Panc1 (cell line): Measurements from ENCODE around the gene COX7B. TPM values are rescaled to one million over a fixed set of nuclear protein-coding genes. Genes with fewer than 3 reads are reported as not detected.
A peak's percentile ranks its signal among the peaks of the same experiment; 100 is the strongest.

Experiments used
- ATAC-seq: fragments of 200-7000 bp; cut with Tn5 transposase; 2 replicates; pipeline ENCODE4 v1.9.1; 2020; ENCODE audit warnings: mild to moderate bottlenecking, moderate library complexity
- BruUV-seq: library from RNA; stranded (reverse); fragments of 400-500 nt; replicated peaks from 2 replicates; lab custom pipeline; 2021; lab: Mats Ljungman, UMichigan
- CTCF ChIA-PET: fragments of 300-600 bp; sonication (Branson Sonifier 250); formaldehyde crosslinking; loops from one replicate; lab custom pipeline; 2022; ENCODE audit warnings: antibody characterized with exemption; lab: Charles Lee
- POLR2A ChIA-PET: fragments of 300-600 bp; sonication (Branson Sonifier 250); formaldehyde crosslinking; loops from one replicate; lab custom pipeline; 2022; ENCODE audit warnings: antibody characterized with exemption; lab: Charles Lee
- DNase-seq: peaks from one replicate; pipeline ENCODE4 v3.0.0-alpha.2; 2010; ENCODE audit warnings: low read depth, low spot score
- H3K27ac ChIP-seq: 2 replicates; pipeline ENCODE4 v1.5.1; 2011; ENCODE audit warnings: mild to moderate bottlenecking, low read length, inconsistent platforms
- H3K27me3 ChIP-seq: fragments of 200-500 bp; sonication (Bioruptor generic); 2 replicates; pipeline ENCODE4 v1.6.0; 2014; ENCODE audit warnings: low read length, inconsistent platforms; ENCODE audit not compliant: control insufficient read depth, insufficient read depth
- H3K36me3 ChIP-seq: fragments of 200-500 bp; sonication (Bioruptor generic); 2 replicates; pipeline ENCODE4 v1.5.1; 2014; ENCODE audit warnings: inconsistent platforms, mild to moderate bottlenecking, low read length, moderate library complexity; ENCODE audit not compliant: control insufficient read depth, insufficient read depth
- H3K4me1 ChIP-seq: 2 replicates; pipeline ENCODE4 v1.5.1; 2011; ENCODE audit warnings: inconsistent platforms, mild to moderate bottlenecking, low read length, moderate library complexity; ENCODE audit not compliant: control insufficient read depth, insufficient read depth
- H3K4me3 ChIP-seq, 2 experiments: 2 replicates each; pipeline ENCODE4 v1.5.1; 2011 to 2012; ENCODE audit warnings: low read depth in 2 of 2, low read length in 2 of 2, mild to moderate bottlenecking in 2 of 2, inconsistent platforms in 1 of 2, moderate library complexity in 1 of 2
- H3K9me3 ChIP-seq: fragments of 200-500 bp; sonication (Bioruptor generic); 2 replicates; pipeline ENCODE4 v1.5.1; 2014; ENCODE audit warnings: low read depth, mild to moderate bottlenecking, inconsistent platforms, low read length, moderate library complexity; ENCODE audit not compliant: control insufficient read depth, insufficient read depth
- CTCF ChIP-seq: fragments of 450-650 bp; IDR thresholded peaks from 2 replicates; pipeline ENCODE4 v1.5.1; 2017; ENCODE audit warnings: mild to moderate bottlenecking
- POLR2AphosphoS5 ChIP-seq: IDR thresholded peaks from 2 replicates; pipeline ENCODE4 v1.6.1; 2012; ENCODE audit warnings: mild to moderate bottlenecking, low read depth, low read length, moderate library complexity
- REST ChIP-seq, 2 experiments: IDR thresholded peaks; 2 replicates each; pipeline ENCODE4 v1.6.1; 2011 to 2012; ENCODE audit warnings: low read depth in 2 of 2, control low read depth in 1 of 2, low read length in 1 of 2, mild to moderate bottlenecking in 1 of 2, moderate library complexity in 1 of 2; ENCODE audit not compliant: insufficient read depth in 1 of 2
- SIN3A ChIP-seq: IDR thresholded peaks from 2 replicates; pipeline ENCODE4 v1.6.1; 2012; ENCODE audit warnings: low read depth, mild to moderate bottlenecking, low read length, moderate library complexity, borderline replicate concordance; ENCODE audit not compliant: insufficient read depth
- TCF7L2 ChIP-seq: IDR thresholded peaks from 2 replicates; pipeline ENCODE4 v1.6.1; 2011; ENCODE audit warnings: mild to moderate bottlenecking, low read depth, low read length, inconsistent platforms
- in situ Hi-C: cut with HindIII; loops from 2 replicates; pipeline ENCODE4 v1.10.0; 2016; ENCODE audit warnings: low sequenced_read_pairs, low pct_unique_long_range_greater_than_20kb
- intact Hi-C: fragments of 100-400 bp; cut with micrococcal nuclease; formaldehyde crosslinking; loops from one replicate; pipeline ENCODE4 v1.10.0; 2022; ENCODE audit not compliant: unreplicated experiment
- total RNA-seq: library from RNA; stranded (reverse); gene quantifications from one replicate; pipeline ENCODE4 v1.2.1, GENCODE V29; 2021; ENCODE audit not compliant: unreplicated experiment

Gene COX7B
- total RNA-seq, 1 experiment from 2014 or later, result 352 TPM

- H3K9me3 ChIP-seq, result no peaks in the 10 kb centered on the region
- TF ChIP-seq REST (IDR thresholded peaks at IDR 0.05; ENCODE audit: insufficient read depth in 1 of 2, low read depth in 2 of 2, low read length in 1 of 2), result no peak
- no peaks in the 10 kb centered on the region for H3K27me3 ChIP-seq
- peaks cover 2% of the 10 kb centered on the region; the same call in 1 of the 2 replicates for H3K36me3 ChIP-seq
- in situ Hi-C loops (no loop called here), intact Hi-C loops (no loop called here)
- no peaks in the 10 kb centered on the region; the same call in 1 of the 2 replicates for H3K4me1 ChIP-seq
- no TSS peak for BruUV-seq
- POLR2A ChIA-PET, result no interaction called here
- CTCF ChIA-PET, result no interaction called here
- DNase-seq (no peak), ATAC-seq (no peak)
- no peak overlapping the region for H3K4me3 ChIP-seq
- no peak overlapping the region for H3K27ac ChIP-seq
Measured at GRCh38 chrX:77892887-77893286, 6.4 kb upstream of the COX7B start.

GRCh38 chrX:77893713-77894112, 5.6 kb upstream of the COX7B start:
- in situ Hi-C loops (no loop called here), intact Hi-C loops (no loop called here)
- Histone ChIP-seq H3K27me3 (no peaks in the 10 kb centered on the region), H3K9me3 (no peaks in the 10 kb centered on the region), H3K4me3 (peak overlapping the region; percentile 91 to 95), H3K4me1 (no peaks in the 10 kb centered on the region; the same call in 1 of the 2 replicates), H3K36me3 (peaks cover 2% of the 10 kb centered on the region; the same call in 1 of the 2 replicates), H3K27ac (no peak overlapping the region)
- no peak for ATAC-seq
- CTCF ChIA-PET, result no interaction called here
- POLR2A ChIA-PET, result no interaction called here
- TF ChIP-seq TCF7L2 (no peak), POLR2AphosphoS5 (no peak), REST (IDR thresholded peaks at IDR 0.05; ENCODE audit: insufficient read depth in 1 of 2, low read depth in 2 of 2, low read length in 1 of 2) (no peak), SIN3A (no peak), CTCF (no peak)
- DNase-seq, result no peak
- no TSS peak for BruUV-seq
